Mucosa of descending colon (tissue), 3 donors: Measurements from ENCODE around the gene CHMP6. TPM values are rescaled to one million over a fixed set of nuclear protein-coding genes. Genes with fewer than 3 reads are reported as not detected.

Experiments used
- ATAC-seq: fragments of 200-7000 bp; cut with Tn5 transposase; one replicate; pipeline ENCODE4 v1.9.1; 2020; ENCODE audit warnings: mild to moderate bottlenecking, moderate library complexity
- DNase-seq, 3 donors: peaks; one replicate each; pipeline ENCODE4 v3.0.0-alpha.2; 2020
- H3K36me3 ChIP-seq: fragments of 200-600 bp; one replicate; pipeline ENCODE4 v1.8.0; 2021; ENCODE audit warnings: low read depth, mild to moderate bottlenecking
- H3K4me1 ChIP-seq: fragments of 200-600 bp; one replicate; pipeline ENCODE4 v1.8.0; 2021; ENCODE audit warnings: low read depth, mild to moderate bottlenecking
- H3K4me3 ChIP-seq: fragments of 200-600 bp; one replicate; pipeline ENCODE4 v1.8.0; 2021; ENCODE audit warnings: mild to moderate bottlenecking
- H3K9me3 ChIP-seq: fragments of 200-600 bp; one replicate; pipeline ENCODE4 v1.8.0; 2021; ENCODE audit warnings: mild to moderate bottlenecking
- CTCF ChIP-seq: fragments of 200-600 bp; IDR thresholded peaks from one replicate; pipeline ENCODE4 v1.8.0; 2022; ENCODE audit warnings: antibody characterized with exemption, mild to moderate bottlenecking
- intact Hi-C, 2 donors: fragments of 100-400 bp; cut with DNase I in 1 of 2; cut with micrococcal nuclease in 1 of 2; formaldehyde crosslinking; loops; one replicate each; pipeline versions ENCODE4 v1.11.0 to v1.11.1; 2022; cut with DNase I, micrococcal nuclease
- total RNA-seq, 3 donors: library from RNA; stranded (reverse); fragmentation: NEBNext Ultra II Directional in 2 of 3; extraction: Animal tissue kit (Norgen Biotek cat#: 25700) in 2 of 3; gene quantifications; one replicate each; pipeline versions ENCODE4 v1.2.1 to v1.2.4, GENCODE V29; 2021 to 2023
- donor health status: DM: no; HTN: no; CAD: no; lungs with moderate emphysema.
- donor health status: DM: no; HTN: no; CAD: no.
- donor health status: DM: no; HTN: yes; CAD: no.

CHMP6 gene
- total RNA-seq, 3 donors from 2014 or later = 35.1 to 43.9 (median 35.4) TPM

- no peaks in the 10 kb centered on the region for H3K9me3 ChIP-seq
- no peak for TF ChIP-seq CTCF
- H3K4me3 ChIP-seq = no peak overlapping the region
- intact Hi-C loops = no loop called here
- DNase-seq (peak in 1 of 3 donors; percentile 18), ATAC-seq (no peak)
- no peaks in the 10 kb centered on the region for H3K36me3 ChIP-seq
- no peaks in the 10 kb centered on the region for H3K4me1 ChIP-seq
These were observed 20.6 kb upstream of the CHMP6 start for GRCh38 chr17:80970762-80971703.

- ATAC-seq (no peak), DNase-seq (no peak)
- no peaks in the 10 kb centered on the region for H3K4me1 ChIP-seq
- intact Hi-C loops = no loop called here
- H3K36me3 ChIP-seq = no peaks in the 10 kb centered on the region
- no peak overlapping the region for H3K4me3 ChIP-seq
- H3K9me3 ChIP-seq = no peaks in the 10 kb centered on the region
- TF ChIP-seq CTCF = no peak
These were observed 19.8 kb upstream of the CHMP6 start for GRCh38 chr17:80971704-80972304.

GRCh38 chr17:80976701-80977100 lies 14.9 kb upstream of the CHMP6 start:
- H3K9me3 ChIP-seq = no peaks in the 10 kb centered on the region
- TF ChIP-seq CTCF = no peak
- H3K4me3 ChIP-seq = no peak overlapping the region
- peaks cover 8% of the 10 kb centered on the region for H3K4me1 ChIP-seq
- intact Hi-C loops = no loop called here
- DNase-seq (no peak), ATAC-seq (no peak)
- no peaks in the 10 kb centered on the region for H3K36me3 ChIP-seq

- no peak for DNase-seq
- no peak for TF ChIP-seq CTCF
- no peaks in the 10 kb centered on the region for H3K36me3 ChIP-seq
- H3K9me3 ChIP-seq = no peaks in the 10 kb centered on the region
- peaks cover 8% of the 10 kb centered on the region for H3K4me1 ChIP-seq
- ATAC-seq = no peak
- intact Hi-C loops = no loop called here
- H3K4me3 ChIP-seq = no peak overlapping the region
These were observed 14.5 kb upstream of the CHMP6 start for GRCh38 chr17:80977172-80977571.

GRCh38 chr17:80978499-80979497 lies 12.8 kb upstream of the CHMP6 start:
- Histone ChIP-seq H3K36me3 (no peaks in the 10 kb centered on the region), H3K4me3 (no peak overlapping the region), H3K4me1 (peaks cover 8% of the 10 kb centered on the region), H3K9me3 (no peaks in the 10 kb centered on the region)
- intact Hi-C loops = no loop called here
- no peak for TF ChIP-seq CTCF
- peak in 1 of 3 donors; percentile 8 for DNase-seq
- ATAC-seq = no peak
